Endometrium (tissue), 2 donors: ENCODE results near the gene PWWP3B.
"Not testable (repeated sequence)": the region's sequence is repeated elsewhere in the genome, so short reads cannot be mapped to it uniquely, and the experiment has no call there.

ENCODE experiments used
- FAIRE-seq: peaks from 2 replicates; lab custom pipeline; 2012; peaks lifted over from hg19 to GRCh38; lab: Jason Lieb, UNC
- donor health status: control.
- donor health status: control.

PWWP3B gene

GRCh38 chrX:106168107-106168506 lies at the start of gene PWWP3B:
PWWP3B (plus strand) TSS chrX:106168305; CDS start chrX:106205433, 37,128 bp downstream.
- no peak for FAIRE-seq

GRCh38 chrX:106139048-106139447 lies 29.1 kb upstream of the PWWP3B start:
- FAIRE-seq = no peak

GRCh38 chrX:106144755-106145639 lies 23.1 kb upstream of the PWWP3B start:
- no peak for FAIRE-seq

GRCh38 chrX:106150701-106151100 lies 17.4 kb upstream of the PWWP3B start:
- no peak for FAIRE-seq

DNA sequence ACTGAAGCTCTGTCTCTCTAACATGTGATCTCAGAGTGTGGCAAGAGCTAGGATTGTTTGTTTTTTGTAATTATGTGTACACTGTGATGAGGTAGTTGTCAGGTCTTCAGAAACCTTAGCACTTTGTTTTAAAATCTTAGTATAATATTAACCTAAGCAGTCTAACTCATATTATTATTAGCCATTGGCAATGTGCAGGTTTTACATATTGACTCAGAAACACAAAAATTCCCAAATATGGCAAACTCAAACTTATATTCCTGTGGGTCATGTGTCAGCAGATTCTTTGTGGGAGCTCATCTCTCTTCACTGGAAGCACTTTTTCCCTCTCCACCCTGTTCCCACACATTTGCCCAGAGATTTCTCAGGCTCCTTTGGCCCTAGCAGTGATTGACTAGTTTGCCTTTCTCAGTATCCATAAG lies 8.2 kb upstream of the PWWP3B start:
- FAIRE-seq = no peak

DNA sequence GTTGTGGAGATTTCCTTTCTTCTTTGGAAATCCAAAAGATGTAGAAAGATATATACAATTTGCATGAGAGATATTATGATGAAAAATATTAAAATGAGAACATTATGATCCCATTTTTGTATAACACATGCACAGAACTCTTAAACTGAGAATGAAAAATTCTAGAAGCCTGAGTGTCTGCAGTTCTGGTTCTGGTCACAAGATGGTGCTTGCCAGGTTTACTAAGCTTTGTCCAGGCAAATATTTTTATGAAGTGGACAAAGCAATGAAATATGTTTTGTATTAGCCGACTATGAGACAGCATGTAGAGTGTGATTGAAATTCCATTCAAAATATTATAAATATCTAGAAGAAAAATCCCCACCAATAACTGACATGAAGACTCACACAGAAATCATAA lies 2.2 kb downstream of the PWWP3B start:
- peak; percentile 51 for FAIRE-seq

GRCh38 chrX:106171293-106171820 lies 3.3 kb downstream of the PWWP3B start:
- no peak for FAIRE-seq

DNA sequence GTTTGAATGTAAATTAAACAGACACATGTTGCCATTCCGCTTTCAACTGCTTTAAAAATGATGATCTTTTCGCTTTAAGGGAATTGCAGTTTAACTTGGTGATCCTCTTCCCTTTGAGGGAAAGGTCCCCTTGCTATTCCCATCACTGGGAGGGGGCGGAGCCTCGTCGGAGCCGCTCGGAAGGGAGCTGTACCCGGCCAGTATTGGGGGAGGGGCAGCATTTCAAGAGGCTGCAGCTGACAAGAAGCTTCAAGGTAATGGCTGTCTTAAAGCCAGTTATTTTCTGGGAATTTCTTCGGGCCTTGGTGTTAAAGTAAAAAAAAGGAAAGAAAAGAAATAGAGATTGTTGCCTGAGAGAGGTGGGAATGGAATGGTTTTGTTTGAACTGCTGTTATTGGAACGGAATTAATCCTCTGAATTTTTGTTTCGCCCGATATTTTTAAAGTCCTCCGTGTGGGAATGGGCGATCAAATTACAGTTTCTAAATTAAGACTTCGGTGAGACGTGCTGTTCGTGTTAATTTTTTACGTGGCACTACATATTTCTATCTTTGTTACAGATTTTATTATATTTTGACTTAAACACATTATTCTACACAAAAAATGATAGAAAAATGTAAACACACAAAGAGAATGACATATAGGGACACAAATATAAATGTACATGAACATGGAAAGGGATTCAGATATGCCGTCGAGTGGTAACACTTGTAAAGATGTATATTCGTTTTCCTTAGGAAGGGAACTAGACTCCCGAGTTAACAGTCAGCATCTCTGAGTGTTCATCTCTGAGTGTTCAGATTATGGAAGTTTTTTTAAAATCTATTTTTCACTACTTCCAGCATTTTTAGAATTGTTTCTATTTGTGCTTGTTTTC lies 9.2 kb downstream of the PWWP3B start:
- FAIRE-seq = no peak

DNA sequence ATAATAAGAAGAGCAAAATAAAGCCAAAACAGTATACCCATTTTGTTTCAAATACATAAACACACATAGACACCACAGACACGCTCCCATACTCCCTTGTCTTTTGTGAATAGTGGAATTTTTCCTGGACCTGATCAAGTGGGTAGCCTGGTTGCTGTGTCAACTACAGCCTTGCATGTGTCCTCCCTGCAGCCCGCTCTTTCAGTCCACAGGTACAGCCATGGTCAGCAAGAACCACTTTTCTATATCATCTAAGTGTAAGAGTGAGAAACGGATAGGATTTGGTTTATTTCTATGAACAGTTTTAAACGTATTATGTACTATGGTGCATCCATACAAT lies 9.8 kb downstream of the PWWP3B start:
- no peak for FAIRE-seq

DNA sequence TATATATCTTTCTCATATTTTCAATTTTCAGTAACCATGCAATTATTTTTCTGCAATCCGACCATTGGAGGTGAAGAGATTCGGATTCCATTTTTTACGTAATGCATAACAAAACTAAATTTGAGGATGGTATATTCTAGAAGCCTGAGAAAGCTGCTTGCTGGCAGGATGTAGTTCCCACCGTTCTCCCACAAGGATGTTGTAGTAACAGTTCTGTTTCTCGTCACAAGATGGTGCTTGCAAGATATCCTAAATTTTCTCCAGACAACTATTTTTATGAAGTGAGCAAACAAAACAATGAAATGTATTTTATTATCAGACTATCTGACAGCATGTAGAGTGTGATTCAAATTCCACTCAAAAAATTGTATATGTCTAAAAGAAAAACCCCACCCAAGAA lies 10.7 kb downstream of the PWWP3B start:
- FAIRE-seq = no peak

- FAIRE-seq = not testable (repeated sequence)
These were observed 15.6 kb downstream of the PWWP3B start for GRCh38 chrX:106183685-106184084.

DNA sequence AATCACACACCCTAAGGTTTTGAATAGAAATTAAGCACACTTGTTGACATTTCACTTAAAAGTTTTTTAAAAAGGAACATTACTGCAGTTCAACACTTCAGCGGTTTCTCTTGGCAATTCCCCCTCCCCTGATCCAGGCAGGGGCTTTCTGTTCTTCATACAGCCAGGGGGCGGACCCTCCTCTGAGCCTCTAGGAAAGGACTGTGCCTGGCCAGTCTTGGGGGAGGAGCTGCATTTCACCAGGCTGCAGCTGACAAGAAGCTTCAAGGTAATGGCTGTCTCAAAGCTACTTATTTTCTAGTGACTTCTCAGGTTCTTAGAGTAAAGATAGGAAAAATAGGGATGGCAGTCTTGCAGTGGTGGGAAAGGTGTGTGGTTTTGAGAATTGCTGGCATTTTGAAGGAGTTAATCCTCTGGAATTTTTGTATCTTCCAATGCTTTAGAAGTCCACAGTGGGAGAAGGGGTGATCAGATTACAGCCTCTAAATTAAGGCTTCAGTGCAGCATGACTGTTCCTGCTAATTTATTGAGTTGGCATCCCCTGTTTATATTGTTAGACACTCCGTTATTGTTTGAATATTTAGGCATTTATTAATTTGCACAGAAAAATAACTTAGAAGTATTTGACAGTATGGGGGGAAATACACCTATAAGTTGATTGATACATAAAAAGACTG lies 33.5 kb downstream of the PWWP3B start:
- no peak for FAIRE-seq

GRCh38 chrX:106203315-106203714 lies 35.2 kb downstream of the PWWP3B start:
- no peak for FAIRE-seq

- FAIRE-seq = no peak
These were observed 40.0 kb downstream of the PWWP3B start for GRCh38 chrX:106208154-106208553.
